CD1c-positive myeloid dendritic cell (primary cell): Measurements from ENCODE around the gene MRPS18B.
"Not testable (repeated sequence)": the region's sequence is repeated elsewhere in the genome, so short reads cannot be mapped to it uniquely, and the experiment has no call there.

Source experiments
- DNase-seq: peaks from one replicate; pipeline ENCODE4 v3.0.0-alpha.2; 2016; ENCODE audit errors: extremely low spot score

The MRPS18B gene

GRCh38 chr6:30643656-30644055, 26.0 kb downstream of the MRPS18B start:
- no peak for DNase-seq

- DNase-seq = no peak
These were observed 27.1 kb downstream of the MRPS18B start for GRCh38 chr6:30644769-30645168.

GRCh38 chr6:30645989-30646388, 28.3 kb downstream of the MRPS18B start:
- DNase-seq = no peak

GRCh38 chr6:30646450-30647241, 29.0 kb downstream of the MRPS18B start, which contains the start of gene C6orf136:
TSS of gene C6orf136 (plus strand) at chr6:30647133. CDS start at chr6:30647232, 99 bp downstream.
- peak; percentile 95 for DNase-seq

- peak; percentile 74 for DNase-seq
These were observed 29.8 kb downstream of the MRPS18B start for GRCh38 chr6:30647242-30648116.

- no peak for DNase-seq
These were observed 33.5 kb downstream of the MRPS18B start for GRCh38 chr6:30651143-30651542.

GRCh38 chr6:30654798-30655742, 37.4 kb downstream of the MRPS18B start:
- no peak for DNase-seq

GRCh38 chr6:30655743-30656094, 38.1 kb downstream of the MRPS18B start:
- DNase-seq = no peak

GRCh38 chr6:30656513-30656912, 38.9 kb downstream of the MRPS18B start:
- peak; percentile 73 for DNase-seq

GRCh38 chr6:30657454-30657853, 39.8 kb downstream of the MRPS18B start:
- no peak for DNase-seq

- not testable (repeated sequence) for DNase-seq
These were observed 40.3 kb downstream of the MRPS18B start for GRCh38 chr6:30657922-30658321.

GRCh38 chr6:30664994-30665767, 47.5 kb downstream of the MRPS18B start:
- DNase-seq = no peak

GRCh38 chr6:30666300-30666699, 48.7 kb downstream of the MRPS18B start:
- peak; percentile 53 for DNase-seq

GRCh38 chr6:30670760-30671527, 53.3 kb downstream of the MRPS18B start:
- DNase-seq = no peak

GRCh38 chr6:30672445-30673253, 55.0 kb downstream of the MRPS18B start, which contains the start of gene DHX16:
TSS of gene DHX16 (minus strand) at chr6:30673006. CDS start at chr6:30672841, 165 bp downstream.
- DNase-seq = peak; percentile 96
